RWPE1 (cell line): ENCODE measurements around the gene HPCAL4.

Experiments
- CTCF ChIA-PET: fragments of 350-600 bp; sonication (Branson Sonifier 250); formaldehyde crosslinking; extraction: SDS; loops from one replicate; lab custom pipeline; 2021; lab: Yijun Ruan, JAX
- POLR2A ChIA-PET: fragments of 400-600 bp; formaldehyde crosslinking; extraction: SDS; loops from one replicate; lab custom pipeline; 2020; ENCODE audit warnings: antibody characterized with exemption; ENCODE audit not compliant: low non-redundant PET; lab: Yijun Ruan, JAX
- DNase-seq: peaks from one replicate; pipeline ENCODE4 v3.0.0; 2012; ENCODE audit warnings: low spot score
- H3K27ac ChIP-seq: fragments of 450-650 bp; 2 replicates; pipeline ENCODE4 v1.5.1; 2017
- CTCF ChIP-seq: fragments of 450-650 bp; conservative IDR thresholded peaks from 2 replicates; pipeline ENCODE4 v1.5.1; 2017; ENCODE audit warnings: low read depth, mild to moderate bottlenecking

Gene HPCAL4

GRCh38 chr1:39677645-39678044, 13.6 kb downstream of the HPCAL4 start:
- ChIA-PET POLR2A (no interaction called here), CTCF (interaction anchor here (0.5 to 0.6 kb wide), 3 partner anchors 24 to 121 kb away, joined by 3 to 5 read pairs (median 3); no protein-coding TSS in a partner anchor)
- no peak for TF ChIP-seq CTCF
- no peak overlapping the region for H3K27ac ChIP-seq
- no peak for DNase-seq

- no peak for DNase-seq
- H3K27ac ChIP-seq, result no peak overlapping the region
- ChIA-PET POLR2A (no interaction called here), CTCF (interaction anchor here (0.5 to 0.6 kb wide), 3 partner anchors 55 to 404 kb away, joined by 3 to 5 read pairs (median 3); no protein-coding TSS in a partner anchor)
- TF ChIP-seq CTCF, result no peak
Observed at GRCh38 chr1:39676948-39677548, 14.2 kb downstream of the HPCAL4 start.

- DNase-seq, result peak; percentile 61
- no peak for TF ChIP-seq CTCF
- POLR2A ChIA-PET, result interaction anchor here (0.6 kb wide), 1 partner anchor 198 kb away, joined by 5 read pairs; no protein-coding TSS in a partner anchor
- CTCF ChIA-PET, result interaction anchor here (0.6 kb wide), 2 partner anchors 118 to 230 kb away, joined by 3 to 4 read pairs; no protein-coding TSS in a partner anchor
- H3K27ac ChIP-seq, result peak overlapping the region; percentile 20
Observed at GRCh38 chr1:39675220-39675619, 16.0 kb downstream of the HPCAL4 start.

- H3K27ac ChIP-seq, result no peak overlapping the region
- no peak for DNase-seq
- CTCF ChIA-PET, result interaction anchor here (0.6 to 0.7 kb wide), 3 partner anchors 27 to 66 kb away, joined by 3 to 4 read pairs (median 3); no protein-coding TSS in a partner anchor
- no peak for TF ChIP-seq CTCF
- POLR2A ChIA-PET, result no interaction called here
Observed at GRCh38 chr1:39673215-39673614, 18.0 kb downstream of the HPCAL4 start.

- CTCF ChIA-PET, result interaction anchor here (0.5 to 1.7 kb wide), 3 partner anchors 19 to 764 kb away, joined by 3 to 5 read pairs (median 5); no protein-coding TSS in a partner anchor
- no peak for DNase-seq
- POLR2A ChIA-PET, result no interaction called here
- TF ChIP-seq CTCF, result 0 out of 2 replicates have a peak, but pooled peaks have one; percentile 16
- no peak overlapping the region for H3K27ac ChIP-seq
Observed at GRCh38 chr1:39672551-39672947, 18.7 kb downstream of the HPCAL4 start.

GRCh38 chr1:39671793-39672550, 19.3 kb downstream of the HPCAL4 start, which contains the start of gene NT5C1A:
Gene NT5C1A (minus strand): TSS chr1:39672107. CDS start chr1:39672038, 69 bp downstream.
- no peak for DNase-seq
- ChIA-PET POLR2A (interaction anchor here (0.5 kb wide), 1 partner anchor 56 kb away, joined by 4 read pairs; no protein-coding TSS in a partner anchor), CTCF (interaction anchor here (0.5 to 1.7 kb wide), 2 partner anchors 18 to 763 kb away, joined by 5 read pairs; no protein-coding TSS in a partner anchor)
- H3K27ac ChIP-seq, result no peak within 1 kb of the TSS
- no peak for TF ChIP-seq CTCF
